Colonic mucosa (tissue), 4 donors: Measurements from ENCODE around the gene AKAP14. TPM values are rescaled to one million over a fixed set of nuclear protein-coding genes. Genes with fewer than 3 reads are reported as not detected.
A peak's percentile ranks its signal among the peaks of the same experiment; 100 is the strongest.

ENCODE experiments used
- DNase-seq: peaks from one replicate; pipeline ENCODE4 v3.0.0-alpha.2; 2020
- H3K27ac ChIP-seq: fragments of 200-600 bp; one replicate; pipeline ENCODE4 v1.8.0; 2021
- H3K27me3 ChIP-seq: fragments of 200-600 bp; one replicate; pipeline ENCODE4 v1.8.0; 2021
- H3K36me3 ChIP-seq: fragments of 200-600 bp; one replicate; pipeline ENCODE4 v1.8.0; 2021
- H3K4me1 ChIP-seq: fragments of 200-600 bp; one replicate; pipeline ENCODE4 v1.8.0; 2021; ENCODE audit warnings: mild to moderate bottlenecking
- H3K4me3 ChIP-seq: fragments of 200-600 bp; one replicate; pipeline ENCODE4 v1.8.0; 2021
- H3K9ac ChIP-seq, 2 donors: one replicate each; pipeline ENCODE4 v1.7.0; 2013; ENCODE audit warnings: control low read depth in 2 of 2, low read depth in 2 of 2, low read length in 2 of 2
- H3K9me3 ChIP-seq: fragments of 200-600 bp; one replicate; pipeline ENCODE4 v1.8.0; 2021
- CTCF ChIP-seq: fragments of 200-600 bp; IDR thresholded peaks from one replicate; pipeline ENCODE4 v1.8.0; 2022; ENCODE audit warnings: antibody characterized with exemption, mild to moderate bottlenecking
- intact Hi-C: fragments of 100-400 bp; cut with DNase I; formaldehyde crosslinking; loops from one replicate; pipeline ENCODE4 v1.14.1; 2022
- total RNA-seq, 2 donors: library from RNA; stranded (reverse); fragmentation: NEBNext Ultra II Directional in 1 of 2; extraction: Animal tissue kit (Norgen Biotek cat#: 25700) in 1 of 2; gene quantifications; one replicate each; pipeline ENCODE4 v1.2.1, GENCODE V29; 2021
- donor health status: healthy.
- donor health status: DM: no; HTN: no; CAD: no.
- donor health status: DM: no; HTN: no; CAD: no.

The AKAP14 gene
- total RNA-seq = not detected

DNA sequence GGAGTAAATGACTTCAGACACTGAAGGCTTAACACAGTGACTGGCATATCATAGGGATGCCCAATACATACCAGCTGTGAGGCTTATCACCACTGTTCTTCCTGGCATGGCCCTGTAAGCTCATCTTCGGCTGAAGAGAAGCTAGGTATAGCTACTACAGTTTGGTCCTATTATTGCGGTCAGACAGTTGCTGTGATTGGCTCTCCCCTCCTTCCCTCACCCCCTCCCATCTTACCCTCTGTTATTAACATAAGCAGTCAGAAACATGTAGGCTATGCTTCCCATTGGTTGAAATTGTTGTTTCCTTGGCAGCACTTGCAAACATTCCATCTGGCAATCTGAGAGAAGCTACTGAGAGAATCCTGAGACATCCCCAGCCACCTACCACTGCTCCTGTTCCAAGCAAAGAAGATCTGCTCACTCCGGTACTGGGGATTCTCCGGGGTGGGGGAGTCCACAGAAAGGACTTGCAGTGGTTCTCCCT, at the start of gene AKAP14:
AKAP14 (plus strand) TSS at position 51 of the 484 bp plus-strand sequence. CDS start 7,331 bp downstream, outside the sequence.
- Histone ChIP-seq H3K36me3 (no peaks in the 10 kb centered on the region), H3K27me3 (no peaks in the 10 kb centered on the region), H3K9me3 (no peaks in the 10 kb centered on the region), H3K27ac (no peak within 1 kb of the TSS), H3K9ac (no peak within 1 kb of the TSS), H3K4me3 (no peak within 1 kb of the TSS), H3K4me1 (no peaks in the 10 kb centered on the region)
- DNase-seq = no peak
- no peak for TF ChIP-seq CTCF
- intact Hi-C loops = no loop called here

DNA sequence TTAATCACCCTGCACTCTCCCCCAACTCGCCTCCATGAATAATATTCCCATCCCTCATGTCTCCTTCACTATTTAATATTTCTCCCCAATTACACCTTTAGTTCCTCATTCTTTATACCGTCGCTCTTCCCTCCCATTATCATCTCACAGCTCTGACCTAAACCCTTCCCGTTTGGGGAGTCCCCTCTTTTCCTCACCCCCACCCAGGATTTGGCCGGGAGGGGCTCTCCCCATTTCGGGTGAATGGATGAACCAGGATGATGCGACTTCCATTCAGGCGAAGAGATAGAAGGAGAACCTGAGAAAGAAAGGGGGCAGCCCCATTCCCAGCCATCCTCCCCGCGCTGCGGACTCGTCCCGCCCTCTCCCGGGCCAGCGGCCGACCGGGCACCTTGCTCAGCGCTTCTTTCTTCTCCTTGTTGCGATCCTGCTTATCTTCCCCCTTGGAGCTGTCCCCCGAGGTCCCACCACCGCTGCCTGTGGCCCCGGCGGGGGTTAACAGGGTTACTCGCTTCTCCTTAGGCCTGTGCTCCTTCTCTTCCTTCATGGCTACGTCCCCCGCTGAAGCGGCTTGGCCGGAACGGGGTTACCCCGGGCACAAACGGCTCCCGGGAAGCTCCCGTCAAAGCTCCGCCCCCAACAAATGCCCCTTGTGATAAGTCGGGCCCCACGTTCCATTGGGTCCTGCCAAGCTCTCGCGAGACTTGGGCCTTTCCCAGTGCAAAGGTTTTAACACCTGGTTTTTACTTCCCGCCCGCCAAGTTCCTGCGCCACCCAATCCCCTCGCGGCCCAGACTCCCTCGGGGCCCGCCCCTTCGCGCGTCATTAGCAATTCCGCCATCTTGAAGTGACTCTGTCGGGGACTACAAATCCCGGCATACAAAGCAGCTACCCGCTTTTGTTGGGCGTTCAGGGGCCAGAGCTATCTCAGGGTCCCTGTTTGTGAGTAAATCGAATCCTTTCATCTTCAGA, 43.0 kb upstream of the AKAP14 start, which contains the start of gene UPF3B:
UPF3B (minus strand) TSS at position 582 of the 972 bp plus-strand sequence; CDS start at position 547, 35 bp downstream.
- H3K27me3 ChIP-seq = peaks cover 4% of the 10 kb centered on the region
- peak; percentile 95 for DNase-seq
- peak within 1 kb of the TSS; percentile 79 to 83 for H3K9ac ChIP-seq
- H3K27ac ChIP-seq = peak within 1 kb of the TSS; percentile 88
- TF ChIP-seq CTCF = no peak
- H3K4me1 ChIP-seq = no peaks in the 10 kb centered on the region
- H3K36me3 ChIP-seq = no peaks in the 10 kb centered on the region
- peak within 1 kb of the TSS; percentile 47 for H3K4me3 ChIP-seq
- H3K9me3 ChIP-seq = no peaks in the 10 kb centered on the region
- intact Hi-C loops = no loop called here

GRCh38 chrX:119853444-119853843, 42.2 kb upstream of the AKAP14 start:
- no peak for DNase-seq

GRCh38 chrX:119870626-119871131, 25.0 kb upstream of the AKAP14 start:
- DNase-seq = peak; percentile 28
- TF ChIP-seq CTCF = no peak
- Histone ChIP-seq H3K9me3 (no peaks in the 10 kb centered on the region), H3K27me3 (no peaks in the 10 kb centered on the region), H3K4me1 (no peaks in the 10 kb centered on the region), H3K27ac (peak overlapping the region; percentile 79), H3K4me3 (peak overlapping the region; percentile 42), H3K9ac (peak overlapping the region; percentile 68 to 95), H3K36me3 (no peaks in the 10 kb centered on the region)
- intact Hi-C loops = no loop called here

More at GRCh38 chrX:119853444-119853843, 42.2 kb upstream of the AKAP14 start:
- peaks cover 4% of the 10 kb centered on the region for H3K27me3 ChIP-seq
- H3K36me3 ChIP-seq = no peaks in the 10 kb centered on the region
- peak overlapping the region in 1 of 2 donors; percentile 46 for H3K9ac ChIP-seq
- H3K9me3 ChIP-seq = no peaks in the 10 kb centered on the region
- peak overlapping the region; percentile 88 for H3K27ac ChIP-seq
- H3K4me1 ChIP-seq = no peaks in the 10 kb centered on the region
- peak overlapping the region; percentile 29 for H3K4me3 ChIP-seq
- intact Hi-C loops = no loop called here
- TF ChIP-seq CTCF = no peak

- no peak for TF ChIP-seq CTCF
- H3K4me1 ChIP-seq = no peaks in the 10 kb centered on the region
- peak; percentile 38 for DNase-seq
- H3K9ac ChIP-seq = peak overlapping the region; percentile 68 to 95
- H3K27ac ChIP-seq = peak overlapping the region; percentile 79
- no peaks in the 10 kb centered on the region for H3K9me3 ChIP-seq
- intact Hi-C loops = no loop called here
- H3K4me3 ChIP-seq = peak overlapping the region; percentile 42
- H3K27me3 ChIP-seq = no peaks in the 10 kb centered on the region
- no peaks in the 10 kb centered on the region for H3K36me3 ChIP-seq
These were observed 24.5 kb upstream of the AKAP14 start for GRCh38 chrX:119871245-119871598.
